Putamen (tissue), 1 donor: ENCODE data around the gene MMP27.

Experiments used
- DNase-seq: peaks from one replicate; pipeline ENCODE4 v3.0.0-alpha.2; 2016; ENCODE audit warnings: low spot score

Gene MMP27

GRCh38 chr11:102703826-102704493 is 1.6 kb downstream of the MMP27 start:
- no peak for DNase-seq

GRCh38 chr11:102695201-102695600 is 10.4 kb downstream of the MMP27 start:
- DNase-seq: no peak

GRCh38 chr11:102685754-102686153 is 19.8 kb downstream of the MMP27 start:
- DNase-seq: no peak

GRCh38 chr11:102685338-102685737 is 20.2 kb downstream of the MMP27 start:
- no peak for DNase-seq

- no peak for DNase-seq
Measured at GRCh38 chr11:102683277-102683676, 22.3 kb downstream of the MMP27 start.

GRCh38 chr11:102680945-102681344 is 24.6 kb downstream of the MMP27 start:
- DNase-seq: no peak

GRCh38 chr11:102678022-102678421 is 27.5 kb downstream of the MMP27 start:
- no peak for DNase-seq

- DNase-seq: no peak
Measured at GRCh38 chr11:102676084-102676483, 29.5 kb downstream of the MMP27 start.

- no peak for DNase-seq
Measured at GRCh38 chr11:102669664-102670063, 35.9 kb downstream of the MMP27 start.

GRCh38 chr11:102666331-102666957 is 39.1 kb downstream of the MMP27 start:
- peak; percentile 29 for DNase-seq

- DNase-seq: no peak
Measured at GRCh38 chr11:102664001-102664752, 41.4 kb downstream of the MMP27 start.

- no peak for DNase-seq
Measured at GRCh38 chr11:102662607-102663006, 43.0 kb downstream of the MMP27 start.

- no peak for DNase-seq
Measured at GRCh38 chr11:102661040-102661439, 44.5 kb downstream of the MMP27 start.

- DNase-seq: no peak
Measured at GRCh38 chr11:102656528-102656927, 49.0 kb downstream of the MMP27 start.

GRCh38 chr11:102655547-102655946 is 50.0 kb downstream of the MMP27 start:
- no peak for DNase-seq

GRCh38 chr11:102654761-102655160 is 50.8 kb downstream of the MMP27 start:
- DNase-seq: no peak

GRCh38 chr11:102653744-102654291 is 51.8 kb downstream of the MMP27 start:
- no peak for DNase-seq

GRCh38 chr11:102647430-102647829 is 58.1 kb downstream of the MMP27 start:
- no peak for DNase-seq

GRCh38 chr11:102643941-102644340 is 61.6 kb downstream of the MMP27 start:
- DNase-seq: no peak
